GM18498 (cell line): Measurements from ENCODE around the gene DPP4.
A peak's percentile ranks its signal among the peaks of the same experiment; 100 is the strongest.

Experiments used
- ATAC-seq: cut with Tn5 transposase; IDR thresholded peaks from one replicate; pipeline ENCODE4 v1.9.1; 2021; ENCODE audit warnings: mild to moderate bottlenecking, moderate library complexity; ENCODE audit not compliant: unreplicated experiment

DPP4 gene

GRCh38 chr2:162073888-162074631 lies at the start of gene DPP4:
Gene DPP4, minus strand, starts transcription at chr2:162074215. Its CDS starts 234 bp downstream, at chr2:162073981.
- peak; percentile 93 for ATAC-seq

- no peak for ATAC-seq
These were observed 44.4 kb upstream of the DPP4 start for GRCh38 chr2:162118166-162119031.

- no peak for ATAC-seq
These were observed 42.3 kb upstream of the DPP4 start for GRCh38 chr2:162116352-162116751.

GRCh38 chr2:162115076-162115475 lies 41.1 kb upstream of the DPP4 start:
- ATAC-seq, result no peak

- ATAC-seq, result no peak
These were observed 40.3 kb upstream of the DPP4 start for GRCh38 chr2:162114271-162114670.

GRCh38 chr2:162113776-162114168 lies 39.8 kb upstream of the DPP4 start:
- ATAC-seq, result no peak

GRCh38 chr2:162113088-162113775 lies 39.2 kb upstream of the DPP4 start:
- no peak for ATAC-seq

- ATAC-seq, result no peak
These were observed 38.2 kb upstream of the DPP4 start for GRCh38 chr2:162111958-162112850.

GRCh38 chr2:162107361-162107901 lies 33.4 kb upstream of the DPP4 start:
- no peak for ATAC-seq

GRCh38 chr2:162106746-162107145 lies 32.7 kb upstream of the DPP4 start:
- ATAC-seq, result no peak

- ATAC-seq, result no peak
These were observed 32.1 kb upstream of the DPP4 start for GRCh38 chr2:162106146-162106551.

GRCh38 chr2:162103443-162104009 lies 29.5 kb upstream of the DPP4 start:
- no peak for ATAC-seq

GRCh38 chr2:162100579-162100978 lies 26.6 kb upstream of the DPP4 start:
- ATAC-seq, result no peak

- ATAC-seq, result no peak
These were observed 25.8 kb upstream of the DPP4 start for GRCh38 chr2:162099836-162100235.

GRCh38 chr2:162092658-162093556 lies 18.9 kb upstream of the DPP4 start:
- no peak for ATAC-seq

- no peak for ATAC-seq
These were observed 18.0 kb upstream of the DPP4 start for GRCh38 chr2:162092008-162092390.

- ATAC-seq, result no peak
These were observed 17.5 kb upstream of the DPP4 start for GRCh38 chr2:162091325-162092007.

GRCh38 chr2:162090109-162090508 lies 16.1 kb upstream of the DPP4 start:
- ATAC-seq, result no peak
